ENCODE measurements around the gene TBC1D1. TPM values are rescaled to one million over a fixed set of nuclear protein-coding genes. Genes with fewer than 3 reads are reported as not detected.

TBC1D1 gene
- total RNA-seq, 4 donors from 2014 or later = 111 to 176 (median 142) TPM

- DNase-seq = no peak
- Histone ChIP-seq H3K4me1 (peaks cover 19 to 36% of the 10 kb centered on the region in 2 donors), H3K27ac (no peak overlapping the region), H3K36me3 (no peaks in the 10 kb centered on the region), H3K4me3 (no peak overlapping the region), H3K9me3 (no peaks in the 10 kb centered on the region), H3K27me3 (no peaks in the 10 kb centered on the region)
- no peak for ATAC-seq
- intact Hi-C loops (cut with DNase I; ENCODE audit: low total_unique reads) = no loop called here
- TF ChIP-seq POLR2A (IDR thresholded peaks at IDR 0.05) (no peak), CTCF (IDR thresholded peaks at IDR 0.05 in 4 of 5, conservative IDR thresholded peaks at IDR 0.05 in 1 of 5) (no peak)
- in situ Hi-C loops (cut with MboI; ENCODE audit: low sequenced_read_pairs in 4 of 4) = no loop called here
Observed at GRCh38 chr4:38007645-38008044, 116.8 kb downstream of the TBC1D1 start.

- Histone ChIP-seq H3K9me3 (no peaks in the 10 kb centered on the region), H3K27me3 (no peaks in the 10 kb centered on the region), H3K4me1 (peaks cover 20 to 35% of the 10 kb centered on the region in 2 donors), H3K36me3 (no peaks in the 10 kb centered on the region), H3K4me3 (no peak overlapping the region), H3K27ac (no peak overlapping the region)
- TF ChIP-seq POLR2A (IDR thresholded peaks at IDR 0.05) = no peak
- no peak for TF ChIP-seq CTCF (IDR thresholded peaks at IDR 0.05 in 4 of 5, conservative IDR thresholded peaks at IDR 0.05 in 1 of 5)
- in situ Hi-C loops (cut with MboI; ENCODE audit: low sequenced_read_pairs in 4 of 4) (no loop called here), intact Hi-C loops (cut with DNase I; ENCODE audit: low total_unique reads) (no loop called here)
- ATAC-seq (peak in 1 of 2 donors; percentile 51), DNase-seq (no peak)
Observed at GRCh38 chr4:38008571-38009021, 117.7 kb downstream of the TBC1D1 start.

GRCh38 chr4:38009421-38009820 lies 118.5 kb downstream of the TBC1D1 start:
- no peaks in the 10 kb centered on the region for H3K9me3 ChIP-seq
- in situ Hi-C loops (cut with MboI; ENCODE audit: low sequenced_read_pairs in 4 of 4) (no loop called here), intact Hi-C loops (cut with DNase I; ENCODE audit: low total_unique reads) (no loop called here)
- H3K4me3 ChIP-seq = no peak overlapping the region
- ATAC-seq = no peak
- DNase-seq = no peak
- H3K4me1 ChIP-seq = peaks cover 21 to 36% of the 10 kb centered on the region in 2 donors
- no peaks in the 10 kb centered on the region for H3K27me3 ChIP-seq
- H3K36me3 ChIP-seq = no peaks in the 10 kb centered on the region
- TF ChIP-seq POLR2A (IDR thresholded peaks at IDR 0.05) = no peak
- TF ChIP-seq CTCF (IDR thresholded peaks at IDR 0.05 in 4 of 5, conservative IDR thresholded peaks at IDR 0.05 in 1 of 5) = no peak
- H3K27ac ChIP-seq = no peak overlapping the region

DNA sequence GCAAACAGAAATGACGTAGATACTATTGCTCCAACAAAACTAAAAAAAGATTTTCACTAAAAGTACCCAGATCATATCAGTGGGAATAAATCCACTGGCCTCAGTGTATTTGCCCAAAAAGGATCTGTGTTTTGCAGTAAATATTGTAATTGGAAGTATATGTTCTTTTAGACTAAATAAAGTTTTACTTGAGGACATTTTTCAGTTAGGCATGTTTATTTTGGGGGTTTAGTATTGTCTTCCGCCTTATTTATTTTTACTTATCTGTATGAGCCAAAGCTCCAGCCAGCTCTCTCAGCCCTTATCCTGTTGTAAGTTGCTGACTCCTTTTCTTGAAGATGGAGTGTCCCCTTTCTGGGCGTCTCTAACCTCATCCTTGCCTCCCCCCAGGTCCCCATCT lies 119.1 kb downstream of the TBC1D1 start:
- Histone ChIP-seq H3K27ac (no peak overlapping the region), H3K9me3 (no peaks in the 10 kb centered on the region), H3K4me1 (peaks cover 21 to 34% of the 10 kb centered on the region in 2 donors), H3K36me3 (no peaks in the 10 kb centered on the region), H3K4me3 (no peak overlapping the region), H3K27me3 (no peaks in the 10 kb centered on the region)
- ATAC-seq = no peak
- DNase-seq = no peak
- no peak for TF ChIP-seq CTCF (IDR thresholded peaks at IDR 0.05 in 4 of 5, conservative IDR thresholded peaks at IDR 0.05 in 1 of 5)
- in situ Hi-C loops (cut with MboI; ENCODE audit: low sequenced_read_pairs in 4 of 4) (no loop called here), intact Hi-C loops (cut with DNase I; ENCODE audit: low total_unique reads) (no loop called here)

GRCh38 chr4:38011511-38012162 lies 120.8 kb downstream of the TBC1D1 start:
- no peak overlapping the region for H3K4me3 ChIP-seq
- in situ Hi-C loops (cut with MboI; ENCODE audit: low sequenced_read_pairs in 4 of 4) (no loop called here), intact Hi-C loops (cut with DNase I; ENCODE audit: low total_unique reads) (no loop called here)
- no peak for DNase-seq
- H3K36me3 ChIP-seq = no peaks in the 10 kb centered on the region
- no peak overlapping the region for H3K27ac ChIP-seq
- TF ChIP-seq CTCF (IDR thresholded peaks at IDR 0.05 in 4 of 5, conservative IDR thresholded peaks at IDR 0.05 in 1 of 5) (no peak), POLR2A (IDR thresholded peaks at IDR 0.05) (no peak)
- no peaks in the 10 kb centered on the region for H3K27me3 ChIP-seq
- no peak for ATAC-seq
- H3K9me3 ChIP-seq = no peaks in the 10 kb centered on the region
- H3K4me1 ChIP-seq = peaks cover 28 to 41% of the 10 kb centered on the region in 2 donors
